ENCODE results near the gene TBX3.

DNA sequence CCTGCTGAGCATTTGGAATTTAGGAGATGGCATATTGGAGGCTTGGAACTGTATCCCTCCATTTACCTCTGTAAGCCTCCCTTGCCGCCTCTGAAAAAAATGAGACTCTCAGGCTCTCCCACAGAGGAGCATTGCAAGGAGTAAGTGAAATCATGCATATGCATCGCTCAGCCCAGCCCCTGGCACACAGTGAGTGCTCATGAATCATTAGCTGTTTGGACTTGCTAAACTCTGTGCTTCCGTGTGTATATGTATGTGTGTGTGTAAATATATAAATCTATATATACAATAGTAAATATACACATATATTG is 17.1 kb upstream of the TBX3 start:
- no peak for TF ChIP-seq ZNF274 (IDR thresholded peaks at IDR 0.05; ENCODE audit: low read depth, low read length)
- TF ChIP-seq YY1 (IDR thresholded peaks at IDR 0.05; ENCODE audit: insufficient read depth, insufficient read length) = no peak
- peak; percentile 22 for TF ChIP-seq SUZ12 (IDR thresholded peaks at IDR 0.05; ENCODE audit: extremely low read depth, insufficient read depth, insufficient read length)

All from NT2/D1 (cell line).